ENCODE data around the gene CD72.

DNA sequence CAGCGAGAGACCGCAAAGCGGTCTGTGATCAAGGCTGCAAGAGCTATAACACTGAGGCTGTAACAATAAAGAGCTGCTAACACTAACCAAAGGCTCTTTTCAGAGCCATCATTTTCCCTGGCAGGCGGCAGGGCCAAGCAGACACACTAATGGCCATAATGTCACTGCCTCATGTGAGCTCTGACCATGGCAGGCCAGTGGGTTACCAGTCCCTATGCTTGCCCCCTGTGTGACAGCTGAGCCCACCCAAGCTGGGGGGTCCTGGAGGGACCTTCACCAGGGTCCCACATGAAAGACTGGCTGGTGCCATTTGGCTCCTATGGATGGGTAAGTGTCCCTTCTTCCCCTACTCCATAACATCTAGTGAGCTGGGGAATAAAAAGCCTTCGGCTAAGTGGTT, 42.7 kb downstream of the CD72 start:
- TF ChIP-seq, protein P1, sequence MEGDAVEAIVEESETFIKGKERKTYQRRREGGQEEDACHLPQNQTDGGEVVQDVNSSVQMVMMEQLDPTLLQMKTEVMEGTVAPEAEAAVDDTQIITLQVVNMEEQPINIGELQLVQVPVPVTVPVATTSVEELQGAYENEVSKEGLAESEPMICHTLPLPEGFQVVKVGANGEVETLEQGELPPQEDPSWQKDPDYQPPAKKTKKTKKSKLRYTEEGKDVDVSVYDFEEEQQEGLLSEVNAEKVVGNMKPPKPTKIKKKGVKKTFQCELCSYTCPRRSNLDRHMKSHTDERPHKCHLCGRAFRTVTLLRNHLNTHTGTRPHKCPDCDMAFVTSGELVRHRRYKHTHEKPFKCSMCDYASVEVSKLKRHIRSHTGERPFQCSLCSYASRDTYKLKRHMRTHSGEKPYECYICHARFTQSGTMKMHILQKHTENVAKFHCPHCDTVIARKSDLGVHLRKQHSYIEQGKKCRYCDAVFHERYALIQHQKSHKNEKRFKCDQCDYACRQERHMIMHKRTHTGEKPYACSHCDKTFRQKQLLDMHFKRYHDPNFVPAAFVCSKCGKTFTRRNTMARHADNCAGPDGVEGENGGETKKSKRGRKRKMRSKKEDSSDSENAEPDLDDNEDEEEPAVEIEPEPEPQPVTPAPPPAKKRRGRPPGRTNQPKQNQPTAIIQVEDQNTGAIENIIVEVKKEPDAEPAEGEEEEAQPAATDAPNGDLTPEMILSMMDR (IDR thresholded peaks at IDR 0.05): no peak
- TF ChIP-seq TP53 (CRISPR knock-in tag; IDR thresholded peaks at IDR 0.05) (no peak), EP300 (IDR thresholded peaks at IDR 0.05) (no peak), POLR2A (IDR thresholded peaks at IDR 0.05; ENCODE audit: low read length) (no peak)
- TF ChIP-seq, protein P2, sequence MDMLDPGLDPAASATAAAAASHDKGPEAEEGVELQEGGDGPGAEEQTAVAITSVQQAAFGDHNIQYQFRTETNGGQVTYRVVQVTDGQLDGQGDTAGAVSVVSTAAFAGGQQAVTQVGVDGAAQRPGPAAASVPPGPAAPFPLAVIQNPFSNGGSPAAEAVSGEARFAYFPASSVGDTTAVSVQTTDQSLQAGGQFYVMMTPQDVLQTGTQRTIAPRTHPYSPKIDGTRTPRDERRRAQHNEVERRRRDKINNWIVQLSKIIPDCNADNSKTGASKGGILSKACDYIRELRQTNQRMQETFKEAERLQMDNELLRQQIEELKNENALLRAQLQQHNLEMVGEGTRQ (IDR thresholded peaks at IDR 0.05): no peak
- TF ChIP-seq, protein P3, sequence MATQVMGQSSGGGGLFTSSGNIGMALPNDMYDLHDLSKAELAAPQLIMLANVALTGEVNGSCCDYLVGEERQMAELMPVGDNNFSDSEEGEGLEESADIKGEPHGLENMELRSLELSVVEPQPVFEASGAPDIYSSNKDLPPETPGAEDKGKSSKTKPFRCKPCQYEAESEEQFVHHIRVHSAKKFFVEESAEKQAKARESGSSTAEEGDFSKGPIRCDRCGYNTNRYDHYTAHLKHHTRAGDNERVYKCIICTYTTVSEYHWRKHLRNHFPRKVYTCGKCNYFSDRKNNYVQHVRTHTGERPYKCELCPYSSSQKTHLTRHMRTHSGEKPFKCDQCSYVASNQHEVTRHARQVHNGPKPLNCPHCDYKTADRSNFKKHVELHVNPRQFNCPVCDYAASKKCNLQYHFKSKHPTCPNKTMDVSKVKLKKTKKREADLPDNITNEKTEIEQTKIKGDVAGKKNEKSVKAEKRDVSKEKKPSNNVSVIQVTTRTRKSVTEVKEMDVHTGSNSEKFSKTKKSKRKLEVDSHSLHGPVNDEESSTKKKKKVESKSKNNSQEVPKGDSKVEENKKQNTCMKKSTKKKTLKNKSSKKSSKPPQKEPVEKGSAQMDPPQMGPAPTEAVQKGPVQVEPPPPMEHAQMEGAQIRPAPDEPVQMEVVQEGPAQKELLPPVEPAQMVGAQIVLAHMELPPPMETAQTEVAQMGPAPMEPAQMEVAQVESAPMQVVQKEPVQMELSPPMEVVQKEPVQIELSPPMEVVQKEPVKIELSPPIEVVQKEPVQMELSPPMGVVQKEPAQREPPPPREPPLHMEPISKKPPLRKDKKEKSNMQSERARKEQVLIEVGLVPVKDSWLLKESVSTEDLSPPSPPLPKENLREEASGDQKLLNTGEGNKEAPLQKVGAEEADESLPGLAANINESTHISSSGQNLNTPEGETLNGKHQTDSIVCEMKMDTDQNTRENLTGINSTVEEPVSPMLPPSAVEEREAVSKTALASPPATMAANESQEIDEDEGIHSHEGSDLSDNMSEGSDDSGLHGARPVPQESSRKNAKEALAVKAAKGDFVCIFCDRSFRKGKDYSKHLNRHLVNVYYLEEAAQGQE (IDR thresholded peaks at IDR 0.05): no peak
- TF ChIP-seq, protein P4, sequence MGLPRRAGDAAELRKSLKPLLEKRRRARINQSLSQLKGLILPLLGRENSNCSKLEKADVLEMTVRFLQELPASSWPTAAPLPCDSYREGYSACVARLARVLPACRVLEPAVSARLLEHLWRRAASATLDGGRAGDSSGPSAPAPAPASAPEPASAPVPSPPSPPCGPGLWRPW (IDR thresholded peaks at IDR 0.05): no peak
- TF ChIP-seq, protein P5, sequence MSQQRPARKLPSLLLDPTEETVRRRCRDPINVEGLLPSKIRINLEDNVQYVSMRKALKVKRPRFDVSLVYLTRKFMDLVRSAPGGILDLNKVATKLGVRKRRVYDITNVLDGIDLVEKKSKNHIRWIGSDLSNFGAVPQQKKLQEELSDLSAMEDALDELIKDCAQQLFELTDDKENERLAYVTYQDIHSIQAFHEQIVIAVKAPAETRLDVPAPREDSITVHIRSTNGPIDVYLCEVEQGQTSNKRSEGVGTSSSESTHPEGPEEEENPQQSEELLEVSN (IDR thresholded peaks at IDR 0.05; ENCODE audit: borderline replicate concordance, low read depth): no peak

Measured in A549 (cell line).